MG63 (cell line): ENCODE measurements around the gene WTAP. TPM values are rescaled to one million over a fixed set of nuclear protein-coding genes. Genes with fewer than 3 reads are reported as not detected.
A peak's percentile ranks its signal among the peaks of the same experiment; 100 is the strongest.
"Not testable (repeated sequence)": the region's sequence is repeated elsewhere in the genome, so short reads cannot be mapped to it uniquely, and the experiment has no call there.

Experiments
- DNase-seq: peaks from one replicate; pipeline ENCODE4 v3.0.0-alpha.2; 2020
- H3K27me3 ChIP-seq: fragments of 250-450 bp; sonication (Bioruptor Pico); 2 replicates; pipeline ENCODE4 v1.5.1; 2020; ENCODE audit warnings: mild to moderate bottlenecking, moderate library complexity
- H3K36me3 ChIP-seq: fragments of 250-450 bp; sonication (Bioruptor Pico); 2 replicates; pipeline ENCODE4 v1.5.1; 2020; ENCODE audit warnings: mild to moderate bottlenecking, moderate library complexity
- H3K4me3 ChIP-seq: fragments of 250-450 bp; sonication (Bioruptor Pico); 2 replicates; pipeline ENCODE4 v1.5.1; 2020; ENCODE audit warnings: mild to moderate bottlenecking, moderate library complexity
- H3K9me3 ChIP-seq: fragments of 250-450 bp; sonication (Bioruptor Pico); 2 replicates; pipeline ENCODE4 v1.5.1; 2020; ENCODE audit warnings: mild to moderate bottlenecking, moderate library complexity
- total RNA-seq: library from RNA; depleted of rRNA; stranded (reverse); fragments of >200 nt; shearing (Covaris generic); gene quantifications from 2 replicates; pipeline ENCODE4 v1.2.3, GENCODE V29; 2014; ENCODE audit warnings: low replicate concordance; rRNA removed

Gene WTAP
- 65.3 and 94.1 TPM in 2 replicates for total RNA-seq

DNA sequence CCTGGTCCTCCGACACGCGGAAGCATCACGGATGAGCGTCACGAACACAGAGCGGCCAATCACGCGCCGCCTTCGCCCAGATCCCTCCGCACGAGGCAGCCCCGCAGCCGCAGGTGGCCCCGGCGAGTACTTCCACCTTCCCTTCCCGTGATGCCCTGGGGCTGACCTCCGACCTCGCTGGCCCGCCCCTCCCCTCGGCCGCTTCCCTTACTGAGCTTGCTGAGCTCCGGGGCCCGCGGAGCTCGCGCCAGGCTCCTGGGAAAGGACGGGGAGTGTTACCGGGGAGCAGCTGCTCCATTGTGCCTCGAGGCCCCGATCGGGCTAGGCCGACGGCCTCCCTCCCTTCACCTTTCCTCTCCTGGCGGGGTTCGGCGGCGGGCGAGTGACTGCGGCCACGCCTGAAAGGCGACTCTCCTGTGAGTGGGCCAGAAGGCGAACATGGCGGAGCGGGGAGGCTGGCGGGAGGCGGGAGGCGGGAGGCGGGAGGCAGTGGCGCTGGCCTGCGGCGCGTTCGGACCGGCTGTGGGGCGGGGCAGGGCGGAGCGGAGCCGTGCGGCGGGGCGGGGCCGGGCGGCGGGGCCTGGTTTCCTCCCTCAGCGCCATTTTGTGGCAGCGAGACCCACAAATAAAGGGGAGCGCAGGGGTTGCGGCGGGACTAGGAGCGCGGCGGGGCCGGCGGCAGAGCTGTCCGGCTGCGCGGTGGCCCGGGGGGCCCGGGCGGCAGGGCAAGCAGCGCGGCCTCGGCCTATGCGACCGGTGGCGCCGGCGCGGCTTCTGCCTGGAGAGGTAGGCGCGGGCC, at the start of gene WTAP:
Gene WTAP, plus strand, starts transcription at position 589 of the 799 bp plus-strand sequence. CDS start 8,760 bp downstream, outside the sequence.
- Histone ChIP-seq H3K9me3 (no peaks in the 10 kb centered on the region), H3K27me3 (no peaks in the 10 kb centered on the region), H3K36me3 (peaks cover 47% of the 10 kb centered on the region), H3K4me3 (peak within 1 kb of the TSS; percentile 99)
- DNase-seq = peak; percentile 98

GRCh38 chr6:159677506-159678165, 49.7 kb upstream of the WTAP start:
- DNase-seq = no peak

DNA sequence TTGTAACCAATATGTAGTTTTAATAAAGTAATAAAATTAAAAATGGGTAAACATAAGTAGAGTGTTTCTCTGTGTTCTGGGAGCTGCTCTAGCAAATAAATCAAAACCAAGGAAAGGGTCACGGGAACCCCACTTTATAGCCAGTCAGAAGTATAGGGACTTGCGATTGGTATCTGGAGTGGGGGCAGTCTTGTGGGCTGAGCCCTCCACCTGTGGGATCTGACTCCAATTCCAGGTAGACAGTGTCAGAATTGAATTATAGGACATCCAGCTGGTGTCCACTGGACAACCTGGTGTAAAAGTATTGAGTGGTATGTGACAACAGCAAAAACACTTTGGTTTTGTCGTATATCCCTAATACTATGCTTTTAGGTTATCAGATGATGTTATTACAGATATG, 48.7 kb upstream of the WTAP start:
- H3K36me3 ChIP-seq = peaks cover 36% of the 10 kb centered on the region
- no peak for DNase-seq
- H3K27me3 ChIP-seq = no peaks in the 10 kb centered on the region
- H3K9me3 ChIP-seq = no peaks in the 10 kb centered on the region
- no peak overlapping the region for H3K4me3 ChIP-seq

More at GRCh38 chr6:159677506-159678165, 49.7 kb upstream of the WTAP start:
- no peaks in the 10 kb centered on the region for H3K9me3 ChIP-seq
- H3K36me3 ChIP-seq = peaks cover 31% of the 10 kb centered on the region
- no peak overlapping the region for H3K4me3 ChIP-seq
- H3K27me3 ChIP-seq = no peaks in the 10 kb centered on the region

- DNase-seq = peak; percentile 70
- Histone ChIP-seq H3K4me3 (no peak overlapping the region), H3K27me3 (no peaks in the 10 kb centered on the region), H3K36me3 (peaks cover 44% of the 10 kb centered on the region), H3K9me3 (no peaks in the 10 kb centered on the region)
Observed at GRCh38 chr6:159679091-159680077, 47.9 kb upstream of the WTAP start.

- H3K4me3 ChIP-seq = no peak overlapping the region
- H3K9me3 ChIP-seq = no peaks in the 10 kb centered on the region
- H3K36me3 ChIP-seq = peaks cover 44% of the 10 kb centered on the region
- no peaks in the 10 kb centered on the region for H3K27me3 ChIP-seq
- DNase-seq = no peak
Observed at GRCh38 chr6:159680104-159680503, 47.2 kb upstream of the WTAP start.

GRCh38 chr6:159681191-159681880, 46.0 kb upstream of the WTAP start:
- Histone ChIP-seq H3K9me3 (no peaks in the 10 kb centered on the region), H3K4me3 (no peak overlapping the region), H3K27me3 (no peaks in the 10 kb centered on the region), H3K36me3 (peaks cover 54% of the 10 kb centered on the region)
- no peak for DNase-seq

DNA sequence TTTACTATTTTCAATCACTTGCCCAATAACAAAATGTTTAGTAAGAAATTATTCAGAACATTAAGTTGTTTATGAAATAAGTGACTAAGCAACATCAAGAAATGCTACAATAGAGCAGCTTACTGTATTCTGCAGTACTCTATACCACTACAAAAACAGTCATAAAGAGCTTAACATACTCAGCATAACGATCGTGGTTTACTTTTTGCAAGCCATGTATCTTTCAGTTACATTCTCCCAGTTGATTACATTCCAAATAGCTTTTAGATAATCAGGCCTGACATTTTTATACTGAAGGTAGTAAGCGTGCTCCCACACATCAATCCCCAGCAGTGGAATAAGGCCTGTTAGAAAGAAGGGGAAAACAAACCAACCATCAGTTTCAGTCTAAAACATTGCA, 45.0 kb upstream of the WTAP start:
- DNase-seq = no peak
- no peak overlapping the region for H3K4me3 ChIP-seq
- H3K27me3 ChIP-seq = no peaks in the 10 kb centered on the region
- no peaks in the 10 kb centered on the region for H3K9me3 ChIP-seq
- H3K36me3 ChIP-seq = peaks cover 60% of the 10 kb centered on the region

DNA sequence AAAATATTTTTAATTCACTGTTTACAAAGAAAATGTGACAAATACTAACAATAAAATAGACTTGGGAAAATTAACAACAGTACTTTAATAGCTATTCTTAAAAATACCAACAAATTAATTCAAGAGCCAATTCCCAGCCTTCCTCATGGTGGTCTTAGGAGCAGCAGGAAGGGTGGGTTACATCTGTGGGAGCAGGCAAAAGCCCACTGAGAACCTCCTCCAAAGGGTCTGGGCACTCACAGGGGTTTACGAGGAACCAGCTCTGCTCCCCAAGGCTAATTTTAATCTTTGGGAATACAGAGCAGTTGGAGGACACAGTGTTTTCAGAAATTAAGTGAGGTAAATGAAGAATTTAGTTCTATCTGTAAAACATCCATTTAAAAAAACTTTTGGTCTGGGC, 44.5 kb upstream of the WTAP start:
- Histone ChIP-seq H3K9me3 (no peaks in the 10 kb centered on the region), H3K27me3 (no peaks in the 10 kb centered on the region), H3K4me3 (no peak overlapping the region), H3K36me3 (peaks cover 60% of the 10 kb centered on the region)
- DNase-seq = no peak

DNA sequence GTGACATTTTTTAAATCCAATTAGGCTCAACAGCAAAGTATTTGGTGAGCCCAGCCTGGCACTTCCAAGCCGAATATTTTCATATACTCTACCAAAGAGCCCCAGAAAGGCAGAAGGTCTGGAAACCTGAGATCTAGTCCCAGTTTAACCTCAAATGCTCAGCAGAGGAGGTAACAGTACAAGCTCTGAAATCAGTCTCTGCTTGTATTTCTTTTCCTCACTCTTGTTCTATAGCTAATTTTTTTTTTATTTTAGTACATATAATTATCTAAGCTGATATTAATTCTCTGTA, 43.3 kb upstream of the WTAP start:
- Histone ChIP-seq H3K4me3 (no peak overlapping the region), H3K27me3 (no peaks in the 10 kb centered on the region)
- no peak for DNase-seq

GRCh38 chr6:159686040-159686439, 41.3 kb upstream of the WTAP start:
- H3K4me3 ChIP-seq = no peak overlapping the region
- H3K9me3 ChIP-seq = no peaks in the 10 kb centered on the region
- H3K27me3 ChIP-seq = no peaks in the 10 kb centered on the region
- peaks cover 63% of the 10 kb centered on the region for H3K36me3 ChIP-seq
- no peak for DNase-seq

More for the DNA sequence above, 43.3 kb upstream of the WTAP start:
- H3K9me3 ChIP-seq = no peaks in the 10 kb centered on the region
- H3K36me3 ChIP-seq = peaks cover 58% of the 10 kb centered on the region

DNA sequence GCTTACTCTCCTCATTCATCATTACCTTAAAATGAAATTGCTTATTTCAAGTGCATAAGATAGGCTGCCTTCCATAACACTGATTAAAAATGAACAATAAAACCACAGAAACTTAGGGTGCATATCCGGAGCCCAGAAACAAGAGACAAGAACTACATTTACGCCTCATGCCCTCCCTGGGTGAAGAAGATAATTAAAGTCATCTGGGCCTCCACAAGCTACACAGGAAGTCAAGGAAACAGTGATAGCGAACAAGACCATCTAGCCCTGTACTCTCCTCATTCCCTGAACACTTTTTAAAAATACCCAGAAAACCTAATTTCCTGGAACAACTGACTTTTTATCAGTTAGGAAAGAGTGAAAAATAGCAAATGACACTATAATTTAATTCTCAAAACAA, 40.6 kb upstream of the WTAP start:
- peaks cover 64% of the 10 kb centered on the region for H3K36me3 ChIP-seq
- no peaks in the 10 kb centered on the region for H3K27me3 ChIP-seq
- no peaks in the 10 kb centered on the region for H3K9me3 ChIP-seq
- no peak overlapping the region for H3K4me3 ChIP-seq
- no peak for DNase-seq

DNA sequence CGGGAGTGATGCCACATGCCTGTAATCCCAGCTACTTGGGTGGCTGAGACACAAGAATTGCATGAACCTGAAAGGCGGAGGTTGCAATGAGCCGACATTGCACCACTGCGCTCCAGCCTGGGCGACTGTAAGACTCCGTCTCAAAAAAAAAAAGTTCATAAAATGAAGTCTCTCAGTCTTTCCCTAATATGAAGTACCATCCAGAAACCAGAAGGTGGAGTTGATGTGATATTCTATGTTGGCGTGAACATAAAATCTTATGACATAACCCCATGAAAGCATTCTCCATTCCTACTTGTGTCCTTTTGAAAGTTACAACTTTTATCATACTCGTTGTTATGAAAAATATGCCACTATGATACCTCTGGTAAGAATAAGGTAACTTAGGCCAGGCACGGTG, 40.0 kb upstream of the WTAP start:
- H3K36me3 ChIP-seq = peaks cover 68% of the 10 kb centered on the region
- H3K4me3 ChIP-seq = no peak overlapping the region
- no peaks in the 10 kb centered on the region for H3K27me3 ChIP-seq
- no peaks in the 10 kb centered on the region for H3K9me3 ChIP-seq
- DNase-seq = no peak

DNA sequence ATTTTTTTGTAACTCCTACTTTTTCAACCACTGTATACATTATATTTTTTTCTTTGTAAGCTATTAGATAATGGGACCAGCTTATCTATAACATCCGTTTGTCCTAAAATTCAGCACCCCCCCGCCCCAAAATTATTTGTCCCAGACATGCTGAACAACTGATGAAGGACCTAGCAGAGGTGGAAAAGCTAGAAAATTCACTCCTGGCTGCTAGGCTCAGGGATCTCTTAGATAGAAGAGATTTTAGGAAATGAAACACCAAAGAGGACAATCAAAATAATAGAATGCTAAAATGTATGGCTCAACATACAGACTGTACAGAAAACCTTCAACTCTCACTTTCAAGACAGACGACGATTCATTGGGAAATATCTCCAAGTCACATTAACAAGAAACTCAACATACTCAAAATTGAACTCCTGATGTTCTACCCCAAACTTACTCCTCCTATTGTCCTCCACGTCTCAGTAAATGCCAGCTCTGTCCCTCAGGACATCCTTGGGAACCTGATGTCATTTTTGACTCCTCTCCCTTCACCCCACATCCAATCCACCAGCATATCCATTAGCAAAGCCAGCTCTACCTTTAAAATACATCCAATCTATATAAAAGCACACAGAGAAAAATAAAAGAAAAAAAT, 38.9 kb upstream of the WTAP start:
- DNase-seq = no peak
- H3K4me3 ChIP-seq = no peak overlapping the region
- no peaks in the 10 kb centered on the region for H3K9me3 ChIP-seq
- peaks cover 67% of the 10 kb centered on the region for H3K36me3 ChIP-seq
- no peaks in the 10 kb centered on the region for H3K27me3 ChIP-seq

GRCh38 chr6:159689001-159689400, 38.3 kb upstream of the WTAP start:
- Histone ChIP-seq H3K27me3 (no peaks in the 10 kb centered on the region), H3K9me3 (no peaks in the 10 kb centered on the region), H3K36me3 (peaks cover 61% of the 10 kb centered on the region), H3K4me3 (no peak overlapping the region)
- DNase-seq = no peak

DNA sequence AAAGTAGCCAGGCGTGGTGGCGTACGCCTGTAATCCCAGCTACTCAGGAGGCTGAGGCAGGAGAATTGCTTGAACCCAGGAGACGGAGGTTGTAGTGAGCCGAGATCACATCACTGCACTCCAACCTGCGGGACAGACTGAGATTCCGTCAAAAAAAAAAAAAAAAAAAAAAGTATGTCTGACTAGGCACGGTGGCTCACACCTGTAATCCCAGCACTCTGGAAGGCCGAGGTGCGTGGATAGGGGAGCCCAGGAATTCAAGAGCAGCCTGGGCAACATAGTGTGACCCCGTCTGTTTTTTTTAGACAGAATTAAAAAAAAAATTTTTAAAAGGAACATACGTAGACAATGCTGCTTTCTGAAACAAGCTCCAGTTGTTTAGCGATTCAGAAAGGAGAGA, 37.2 kb upstream of the WTAP start:
- not testable (repeated sequence) for H3K4me3 ChIP-seq, H3K27me3 ChIP-seq, DNase-seq, H3K9me3 ChIP-seq
- H3K36me3 ChIP-seq = peaks cover 57% of the 10 kb centered on the region
